ENCODE data around the gene GALR3. TPM values are rescaled to one million over a fixed set of nuclear protein-coding genes. Genes with fewer than 3 reads are reported as not detected.

GALR3 gene
- total RNA-seq, 4 donors from 2014 or later, result not detected

DNA sequence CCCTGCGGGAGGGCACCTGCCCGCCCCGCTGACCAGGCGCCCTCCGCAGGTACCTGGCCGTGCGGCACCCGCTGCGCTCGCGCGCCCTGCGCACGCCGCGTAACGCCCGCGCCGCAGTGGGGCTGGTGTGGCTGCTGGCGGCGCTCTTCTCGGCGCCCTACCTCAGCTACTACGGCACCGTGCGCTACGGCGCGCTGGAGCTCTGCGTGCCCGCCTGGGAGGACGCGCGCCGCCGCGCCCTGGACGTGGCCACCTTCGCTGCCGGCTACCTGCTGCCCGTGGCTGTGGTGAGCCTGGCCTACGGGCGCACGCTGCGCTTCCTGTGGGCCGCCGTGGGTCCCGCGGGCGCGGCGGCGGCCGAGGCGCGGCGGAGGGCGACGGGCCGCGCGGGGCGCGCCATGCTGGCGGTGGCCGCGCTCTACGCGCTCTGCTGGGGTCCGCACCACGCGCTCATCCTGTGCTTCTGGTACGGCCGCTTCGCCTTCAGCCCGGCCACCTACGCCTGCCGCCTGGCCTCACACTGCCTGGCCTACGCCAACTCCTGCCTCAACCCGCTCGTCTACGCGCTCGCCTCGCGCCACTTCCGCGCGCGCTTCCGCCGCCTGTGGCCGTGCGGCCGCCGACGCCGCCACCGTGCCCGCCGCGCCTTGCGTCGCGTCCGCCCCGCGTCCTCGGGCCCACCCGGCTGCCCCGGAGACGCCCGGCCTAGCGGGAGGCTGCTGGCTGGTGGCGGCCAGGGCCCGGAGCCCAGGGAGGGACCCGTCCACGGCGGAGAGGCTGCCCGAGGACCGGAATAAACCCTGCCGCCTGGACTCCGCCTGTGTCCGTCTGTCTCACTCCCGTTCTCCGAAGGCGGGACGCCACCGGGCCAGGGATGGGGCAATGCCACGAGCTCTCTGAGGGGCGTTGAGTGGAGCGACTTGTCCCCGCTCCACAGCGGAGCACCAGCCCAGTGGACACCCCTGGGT lies 1.8 kb downstream of the GALR3 start:
- DNase-seq (no peak), ATAC-seq (peak in 1 of 2 donors; percentile 33)
- intact Hi-C loops (cut with DNase I; ENCODE audit: low total_unique reads), result no loop called here
- peaks cover 0 to 7% of the 10 kb centered on the region in 2 donors for H3K36me3 ChIP-seq
- H3K4me3 ChIP-seq, result peak overlapping the region in 3 of 4 donors; percentile 7 to 38 (median 26)
- no peaks in the 10 kb centered on the region for H3K9me3 ChIP-seq
- H3K27ac ChIP-seq, result no peak overlapping the region
- TF ChIP-seq, protein P1, sequence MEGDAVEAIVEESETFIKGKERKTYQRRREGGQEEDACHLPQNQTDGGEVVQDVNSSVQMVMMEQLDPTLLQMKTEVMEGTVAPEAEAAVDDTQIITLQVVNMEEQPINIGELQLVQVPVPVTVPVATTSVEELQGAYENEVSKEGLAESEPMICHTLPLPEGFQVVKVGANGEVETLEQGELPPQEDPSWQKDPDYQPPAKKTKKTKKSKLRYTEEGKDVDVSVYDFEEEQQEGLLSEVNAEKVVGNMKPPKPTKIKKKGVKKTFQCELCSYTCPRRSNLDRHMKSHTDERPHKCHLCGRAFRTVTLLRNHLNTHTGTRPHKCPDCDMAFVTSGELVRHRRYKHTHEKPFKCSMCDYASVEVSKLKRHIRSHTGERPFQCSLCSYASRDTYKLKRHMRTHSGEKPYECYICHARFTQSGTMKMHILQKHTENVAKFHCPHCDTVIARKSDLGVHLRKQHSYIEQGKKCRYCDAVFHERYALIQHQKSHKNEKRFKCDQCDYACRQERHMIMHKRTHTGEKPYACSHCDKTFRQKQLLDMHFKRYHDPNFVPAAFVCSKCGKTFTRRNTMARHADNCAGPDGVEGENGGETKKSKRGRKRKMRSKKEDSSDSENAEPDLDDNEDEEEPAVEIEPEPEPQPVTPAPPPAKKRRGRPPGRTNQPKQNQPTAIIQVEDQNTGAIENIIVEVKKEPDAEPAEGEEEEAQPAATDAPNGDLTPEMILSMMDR (IDR thresholded peaks at IDR 0.05 in 4 of 5, conservative IDR thresholded peaks at IDR 0.05 in 1 of 5), result no peak
- no peak for TF ChIP-seq POLR2A (IDR thresholded peaks at IDR 0.05)
- peaks cover 7% of the 10 kb centered on the region in 2 donors for H3K4me1 ChIP-seq
- in situ Hi-C loops (cut with MboI; ENCODE audit: low sequenced_read_pairs in 4 of 4), result loop anchor here in 2 of 4 donors (5.0 to 25.0 kb wide), 2 partner anchors 37 to 137 kb away; partner anchors contain the start of genes C22orf23 (in 1 of the 2) and POLR2F (in 1 of the 2)
- no peaks in the 10 kb centered on the region for H3K27me3 ChIP-seq

DNA sequence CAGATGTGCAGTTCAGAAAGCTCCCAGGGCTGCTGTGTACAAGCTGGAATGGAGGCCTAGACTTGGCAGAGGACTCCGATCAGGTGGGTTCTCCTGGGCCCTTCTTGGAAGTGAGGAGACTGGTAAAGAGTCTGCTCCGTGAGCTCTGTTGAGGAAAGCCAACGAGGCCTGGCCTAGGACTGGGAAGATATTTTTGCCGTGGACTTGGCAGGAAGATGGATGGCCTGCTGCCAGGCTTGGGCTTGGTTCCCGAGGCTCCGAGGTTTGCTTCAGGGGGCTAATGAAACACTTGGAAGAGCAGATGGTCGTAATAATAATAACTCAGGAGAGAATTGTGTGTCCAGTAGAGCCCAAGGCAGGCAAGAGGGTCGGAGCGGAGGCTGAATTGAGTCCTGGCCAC lies 3.9 kb downstream of the GALR3 start:
- Histone ChIP-seq H3K27ac (peak overlapping the region; percentile 13 to 66 (median 31)), H3K9me3 (no peaks in the 10 kb centered on the region), H3K4me3 (no peak overlapping the region), H3K4me1 (peaks cover 7% of the 10 kb centered on the region in 2 donors), H3K36me3 (peaks cover 0 to 28% of the 10 kb centered on the region in 2 donors), H3K27me3 (no peaks in the 10 kb centered on the region)
- ATAC-seq (peak; percentile 59 to 60), DNase-seq (peak in 1 of 2 donors; percentile 54)
- intact Hi-C loops (cut with DNase I; ENCODE audit: low total_unique reads) (no loop called here), in situ Hi-C loops (cut with MboI; ENCODE audit: low sequenced_read_pairs in 4 of 4) (no loop called here)
- no peak for TF ChIP-seq POLR2A (IDR thresholded peaks at IDR 0.05)
- TF ChIP-seq, protein P1 (IDR thresholded peaks at IDR 0.05 in 4 of 5, conservative IDR thresholded peaks at IDR 0.05 in 1 of 5), result no peak

DNA sequence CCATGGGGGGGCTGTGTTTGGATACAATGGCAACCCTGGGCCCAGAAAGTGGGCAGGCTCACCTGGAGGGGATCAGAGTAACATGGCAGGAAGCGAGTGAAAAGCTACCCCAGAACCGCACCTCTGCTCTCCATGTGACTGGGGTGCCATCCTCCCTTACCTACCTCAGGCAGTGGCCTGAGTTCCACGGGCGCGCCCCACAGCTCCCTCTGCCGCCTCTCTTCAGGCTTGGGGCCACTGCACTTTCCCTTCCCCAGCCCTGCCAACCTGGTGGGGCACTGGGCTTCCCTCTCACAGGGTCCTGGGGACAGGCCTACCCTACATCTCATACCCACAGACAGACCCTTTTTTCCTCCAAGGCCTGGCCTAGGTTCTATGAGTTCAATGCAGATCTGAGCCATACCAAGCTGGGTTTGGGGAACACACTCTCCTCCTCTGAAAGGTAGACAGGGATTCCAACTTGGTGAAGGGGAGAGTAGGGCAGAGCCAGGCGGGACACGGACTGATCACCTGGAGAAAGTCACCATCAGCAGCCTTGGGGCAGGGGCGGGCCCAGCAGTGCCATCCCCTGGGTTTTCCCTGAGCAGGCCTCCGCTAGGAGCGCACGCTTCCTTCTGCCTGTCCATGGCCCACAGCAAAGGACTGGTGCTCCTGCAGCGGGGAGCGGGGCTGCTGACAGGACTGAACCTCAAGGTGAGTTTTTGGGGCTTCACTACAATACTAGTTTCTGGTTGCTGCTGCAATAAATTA lies 7.1 kb downstream of the GALR3 start:
- ATAC-seq, result no peak
- Histone ChIP-seq H3K4me1 (peaks cover 7% of the 10 kb centered on the region in 2 donors), H3K27ac (no peak overlapping the region), H3K36me3 (peaks cover 0 to 52% of the 10 kb centered on the region in 2 donors), H3K27me3 (no peaks in the 10 kb centered on the region), H3K9me3 (no peaks in the 10 kb centered on the region), H3K4me3 (no peak overlapping the region)
- in situ Hi-C loops (cut with MboI; ENCODE audit: low sequenced_read_pairs in 4 of 4) (no loop called here), intact Hi-C loops (cut with DNase I; ENCODE audit: low total_unique reads) (no loop called here)
- DNase-seq, result no peak
- TF ChIP-seq, protein P1 (IDR thresholded peaks at IDR 0.05 in 4 of 5, conservative IDR thresholded peaks at IDR 0.05 in 1 of 5), result no peak
- no peak for TF ChIP-seq POLR2A (IDR thresholded peaks at IDR 0.05)

DNA sequence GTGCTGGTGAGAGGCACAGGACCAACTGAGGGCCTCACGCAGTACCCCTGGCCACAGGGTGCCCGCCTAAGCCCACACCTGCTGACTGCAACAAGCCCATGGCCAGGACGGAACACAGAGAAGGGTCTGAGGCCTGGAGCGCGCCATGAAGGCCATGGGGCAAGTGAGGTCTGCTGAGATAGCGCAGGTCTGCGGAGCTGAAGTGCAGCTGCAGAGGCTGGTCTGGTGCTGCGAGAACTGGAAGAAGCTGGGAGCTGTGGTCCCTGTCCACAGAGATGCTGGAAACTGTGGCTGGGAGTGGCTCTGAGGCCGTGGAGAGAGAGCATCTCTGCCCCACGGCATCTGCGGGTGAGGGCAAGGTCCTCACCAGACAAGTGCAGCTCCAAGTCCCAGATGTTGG lies 8.3 kb downstream of the GALR3 start:
- peaks cover 7% of the 10 kb centered on the region in 2 donors for H3K4me1 ChIP-seq
- TF ChIP-seq, protein P1 (IDR thresholded peaks at IDR 0.05 in 4 of 5, conservative IDR thresholded peaks at IDR 0.05 in 1 of 5), result no peak
- no peak for TF ChIP-seq POLR2A (IDR thresholded peaks at IDR 0.05)
- DNase-seq (no peak), ATAC-seq (no peak)
- in situ Hi-C loops (cut with MboI; ENCODE audit: low sequenced_read_pairs in 4 of 4) (no loop called here), intact Hi-C loops (cut with DNase I; ENCODE audit: low total_unique reads) (no loop called here)
- no peaks in the 10 kb centered on the region for H3K27me3 ChIP-seq
- H3K4me3 ChIP-seq, result no peak overlapping the region
- H3K9me3 ChIP-seq, result no peaks in the 10 kb centered on the region
- peaks cover 0 to 57% of the 10 kb centered on the region in 2 donors for H3K36me3 ChIP-seq
- no peak overlapping the region for H3K27ac ChIP-seq

All from gastrocnemius medialis (tissue), 4 donors.